Measurements from ENCODE around the gene CACNA1G. TPM values are rescaled to one million over a fixed set of nuclear protein-coding genes. Genes with fewer than 3 reads are reported as not detected.

CACNA1G gene
- total RNA-seq, 2 experiments from 2014 or later: not detected

GRCh38 chr17:50558091-50558490, 2.4 kb upstream of the CACNA1G start:
- ATAC-seq: no peak
- no peak overlapping the region for H3K27ac Mint-ChIP-seq
- H3K27me3 Mint-ChIP-seq: peaks cover 43% of the 10 kb centered on the region
- H3K4me3 Mint-ChIP-seq: no peak overlapping the region
- no peaks in the 10 kb centered on the region for H3K9me3 Mint-ChIP-seq (ENCODE audit: low read depth)
- H3K36me3 Mint-ChIP-seq: no peaks in the 10 kb centered on the region
- peaks cover 18% of the 10 kb centered on the region for H3K4me1 Mint-ChIP-seq
- CTCF ChIA-PET: no interaction called here
- no peak for DNase-seq

- peaks cover 47% of the 10 kb centered on the region for H3K27me3 Mint-ChIP-seq
- CTCF ChIA-PET: no interaction called here
- H3K4me3 Mint-ChIP-seq: no peak overlapping the region
Observed at GRCh38 chr17:50558581-50558940, 2.0 kb upstream of the CACNA1G start.

GRCh38 chr17:50558941-50559614, 1.4 kb upstream of the CACNA1G start:
- Mint-ChIP-seq H3K4me3 (no peak overlapping the region), H3K4me1 (peaks cover 18% of the 10 kb centered on the region), H3K9me3 (ENCODE audit: low read depth) (no peaks in the 10 kb centered on the region), H3K27me3 (peaks cover 52% of the 10 kb centered on the region), H3K27ac (no peak overlapping the region), H3K36me3 (no peaks in the 10 kb centered on the region)
- DNase-seq: no peak
- ATAC-seq: no peak
- CTCF ChIA-PET: interaction anchor here (1.0 kb wide), 1 partner anchor 80 kb away, joined by 3 read pairs; no protein-coding TSS in a partner anchor

More at GRCh38 chr17:50558581-50558940, 2.0 kb upstream of the CACNA1G start:
- H3K4me1 Mint-ChIP-seq: peaks cover 18% of the 10 kb centered on the region
- ATAC-seq: no peak
- H3K27ac Mint-ChIP-seq: no peak overlapping the region
- DNase-seq: no peak
- H3K36me3 Mint-ChIP-seq: no peaks in the 10 kb centered on the region
- no peaks in the 10 kb centered on the region for H3K9me3 Mint-ChIP-seq (ENCODE audit: low read depth)

- no peaks in the 10 kb centered on the region for H3K36me3 Mint-ChIP-seq
- peak overlapping the region; percentile 53 for H3K4me3 Mint-ChIP-seq
- no peaks in the 10 kb centered on the region for H3K9me3 Mint-ChIP-seq (ENCODE audit: low read depth)
- CTCF ChIA-PET: interaction anchor here (1.0 to 1.2 kb wide), 3 partner anchors 55 to 80 kb away, joined by 3 read pairs; no protein-coding TSS in a partner anchor
- ATAC-seq: peak; percentile 40
- peaks cover 57% of the 10 kb centered on the region for H3K27me3 Mint-ChIP-seq
- no peak overlapping the region for H3K27ac Mint-ChIP-seq
- H3K4me1 Mint-ChIP-seq: peaks cover 18% of the 10 kb centered on the region
- DNase-seq: peak; percentile 63
Observed at GRCh38 chr17:50559674-50560184, 786 bp upstream of the CACNA1G start.

GRCh38 chr17:50560931-50561745, 623 bp downstream of the CACNA1G start:
- CTCF ChIA-PET: interaction anchor here (1.0 to 1.7 kb wide), 5 partner anchors 14 to 164 kb away, joined by 3 to 8 read pairs (median 3); partner anchors contain the start of genes LRRC59 and SPATA20
- no peaks in the 10 kb centered on the region for H3K9me3 Mint-ChIP-seq (ENCODE audit: low read depth)
- H3K27ac Mint-ChIP-seq: no peak overlapping the region
- ATAC-seq (no peak), DNase-seq (no peak)
- H3K27me3 Mint-ChIP-seq: peaks cover 69% of the 10 kb centered on the region
- peaks cover 18% of the 10 kb centered on the region for H3K4me1 Mint-ChIP-seq
- H3K4me3 Mint-ChIP-seq: no peak overlapping the region
- no peaks in the 10 kb centered on the region for H3K36me3 Mint-ChIP-seq

- H3K27me3 Mint-ChIP-seq: peaks cover 75% of the 10 kb centered on the region
- H3K27ac Mint-ChIP-seq: no peak overlapping the region
- H3K4me3 Mint-ChIP-seq: no peak overlapping the region
- DNase-seq (no peak), ATAC-seq (no peak)
- CTCF ChIA-PET: interaction anchor here (0.8 to 1.7 kb wide), 5 partner anchors 12 to 164 kb away, joined by 3 to 8 read pairs (median 4); partner anchors contain the start of genes LRRC59 and SPATA20
- no peaks in the 10 kb centered on the region for H3K9me3 Mint-ChIP-seq (ENCODE audit: low read depth)
- no peaks in the 10 kb centered on the region for H3K36me3 Mint-ChIP-seq
- peaks cover 18% of the 10 kb centered on the region for H3K4me1 Mint-ChIP-seq
Observed at GRCh38 chr17:50561746-50562141, 1.2 kb downstream of the CACNA1G start.

GRCh38 chr17:50562242-50563091, 2.0 kb downstream of the CACNA1G start:
- Mint-ChIP-seq H3K36me3 (no peaks in the 10 kb centered on the region), H3K9me3 (ENCODE audit: low read depth) (no peaks in the 10 kb centered on the region), H3K27me3 (peaks cover 77% of the 10 kb centered on the region), H3K27ac (no peak overlapping the region), H3K4me3 (peak overlapping the region; percentile 21), H3K4me1 (peaks cover 18% of the 10 kb centered on the region)
- DNase-seq (no peak), ATAC-seq (no peak)
- CTCF ChIA-PET: interaction anchor here (0.6 to 1.4 kb wide), 4 partner anchors 13 to 143 kb away, joined by 3 to 4 read pairs (median 4); no protein-coding TSS in a partner anchor

GRCh38 chr17:50563092-50563511, 2.6 kb downstream of the CACNA1G start:
- no peaks in the 10 kb centered on the region for H3K36me3 Mint-ChIP-seq
- peaks cover 77% of the 10 kb centered on the region for H3K27me3 Mint-ChIP-seq
- DNase-seq (no peak), ATAC-seq (no peak)
- H3K4me1 Mint-ChIP-seq: peaks cover 18% of the 10 kb centered on the region
- CTCF ChIA-PET: interaction anchor here (0.6 to 1.4 kb wide), 2 partner anchors 23 to 142 kb away, joined by 3 to 4 read pairs; no protein-coding TSS in a partner anchor
- no peak overlapping the region for H3K4me3 Mint-ChIP-seq
- H3K9me3 Mint-ChIP-seq (ENCODE audit: low read depth): no peaks in the 10 kb centered on the region
- H3K27ac Mint-ChIP-seq: no peak overlapping the region

- no peak overlapping the region for H3K27ac Mint-ChIP-seq
- peaks cover 7% of the 10 kb centered on the region for H3K4me1 Mint-ChIP-seq
- H3K9me3 Mint-ChIP-seq (ENCODE audit: low read depth): no peaks in the 10 kb centered on the region
- CTCF ChIA-PET: no interaction called here
- DNase-seq (no peak), ATAC-seq (no peak)
- no peak overlapping the region for H3K4me3 Mint-ChIP-seq
- no peaks in the 10 kb centered on the region for H3K36me3 Mint-ChIP-seq
- H3K27me3 Mint-ChIP-seq: peaks cover 61% of the 10 kb centered on the region
Observed at GRCh38 chr17:50564916-50565315, 4.4 kb downstream of the CACNA1G start.

- Mint-ChIP-seq H3K27ac (no peak overlapping the region), H3K4me3 (no peak overlapping the region), H3K4me1 (peaks cover 4% of the 10 kb centered on the region), H3K9me3 (ENCODE audit: low read depth) (no peaks in the 10 kb centered on the region), H3K27me3 (peaks cover 58% of the 10 kb centered on the region), H3K36me3 (no peaks in the 10 kb centered on the region)
- DNase-seq: no peak
- CTCF ChIA-PET: no interaction called here
- ATAC-seq: no peak
Observed at GRCh38 chr17:50565402-50566350, 5.2 kb downstream of the CACNA1G start.

GRCh38 chr17:50566886-50567285, 6.4 kb downstream of the CACNA1G start:
- Mint-ChIP-seq H3K36me3 (no peaks in the 10 kb centered on the region), H3K9me3 (ENCODE audit: low read depth) (no peaks in the 10 kb centered on the region), H3K27ac (no peak overlapping the region), H3K4me3 (no peak overlapping the region), H3K27me3 (peaks cover 60% of the 10 kb centered on the region), H3K4me1 (peaks cover 4% of the 10 kb centered on the region)
- DNase-seq (no peak), ATAC-seq (no peak)
- CTCF ChIA-PET: no interaction called here

- Mint-ChIP-seq H3K9me3 (ENCODE audit: low read depth) (no peaks in the 10 kb centered on the region), H3K27me3 (peaks cover 45% of the 10 kb centered on the region), H3K4me1 (no peaks in the 10 kb centered on the region), H3K27ac (no peak overlapping the region), H3K36me3 (no peaks in the 10 kb centered on the region), H3K4me3 (no peak overlapping the region)
- ATAC-seq (no peak), DNase-seq (no peak)
- CTCF ChIA-PET: no interaction called here
Observed at GRCh38 chr17:50568659-50569058, 8.1 kb downstream of the CACNA1G start.
